HG03565 (cell line): ENCODE results near the gene CACNA1B.

Experiments used
- ATAC-seq: cut with Tn5 transposase; IDR thresholded peaks from one replicate; pipeline ENCODE4 v1.9.1; 2021; ENCODE audit warnings: mild to moderate bottlenecking, moderate library complexity; ENCODE audit not compliant: unreplicated experiment

The CACNA1B gene

DNA sequence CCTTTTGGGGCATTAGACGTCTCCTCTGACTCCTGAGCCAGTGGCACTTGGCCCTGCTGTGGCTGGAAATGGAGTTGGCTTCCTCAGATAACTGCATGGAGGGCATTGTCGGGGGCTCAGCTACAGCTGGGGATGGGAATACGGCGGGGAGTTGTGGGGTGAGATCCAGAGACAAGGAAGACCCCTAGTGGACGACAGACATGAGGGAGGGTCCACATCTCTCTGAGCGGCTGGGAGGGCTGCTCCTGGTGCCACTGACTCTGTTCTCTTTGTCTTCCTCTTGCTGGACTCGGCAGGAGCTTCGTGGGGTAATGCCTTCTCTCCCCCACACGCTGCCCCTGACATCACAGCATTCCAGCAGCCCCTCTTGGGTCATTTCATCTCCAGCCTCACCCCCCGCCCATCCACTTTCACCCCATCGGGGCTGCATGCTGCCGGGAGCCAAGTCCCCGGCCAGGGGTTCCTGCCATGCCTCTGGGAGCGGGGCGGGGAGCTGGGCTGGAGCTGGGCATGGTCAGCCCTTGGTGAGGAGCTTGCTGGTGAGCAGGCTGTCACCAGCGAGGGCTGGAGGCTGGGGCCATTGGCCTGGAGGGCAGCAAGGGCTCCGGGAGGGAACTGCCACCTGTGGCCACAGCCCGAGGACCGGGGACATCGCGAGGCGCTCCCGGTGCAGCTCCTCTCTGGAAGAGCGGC is 172.3 kb downstream of the CACNA1B start:
- no peak for ATAC-seq

DNA sequence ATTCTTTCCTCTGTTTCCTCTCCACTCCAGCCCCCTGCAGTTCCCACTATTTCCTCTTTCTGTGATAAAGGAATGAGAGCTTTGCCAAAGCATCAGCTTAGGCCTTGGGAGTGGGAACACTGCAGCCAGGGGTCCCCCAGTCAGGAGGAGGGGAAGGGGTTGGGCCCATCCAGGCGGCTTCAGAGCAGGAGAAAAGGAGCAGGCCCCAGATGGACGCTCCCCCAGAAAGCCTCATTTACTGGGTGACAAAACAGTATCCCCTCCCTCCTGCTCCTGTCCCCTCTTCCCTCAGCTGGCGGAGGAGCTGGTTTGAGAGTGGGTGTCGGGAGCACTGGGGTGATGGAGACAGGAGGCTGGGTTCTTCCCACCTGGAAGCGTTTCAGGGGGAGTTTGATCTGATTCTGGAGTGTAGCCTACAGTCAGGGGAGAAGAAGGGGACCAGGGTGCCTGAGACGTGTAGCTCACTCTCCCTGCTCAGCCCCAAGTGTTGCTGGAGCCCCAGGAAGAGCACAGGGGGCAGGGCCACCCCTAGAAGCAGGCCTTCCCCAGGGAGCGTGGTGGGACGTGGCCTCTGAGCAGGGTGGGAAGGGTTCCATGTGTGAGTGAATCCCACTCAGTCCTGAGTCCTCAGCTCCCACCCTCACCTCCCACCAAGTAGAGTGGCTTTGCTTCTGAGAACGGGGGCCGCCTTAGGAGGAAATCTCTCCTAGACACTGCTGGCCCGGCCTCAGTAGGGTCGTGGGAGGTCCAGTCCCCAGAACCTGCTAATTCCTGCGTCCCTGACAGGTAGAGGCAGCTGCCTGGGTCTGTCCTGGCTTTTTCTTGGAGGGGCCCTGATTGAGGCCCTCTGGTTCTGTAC is 173.1 kb downstream of the CACNA1B start:
- ATAC-seq: no peak

GRCh38 chr9:138051586-138052321 is 174.2 kb downstream of the CACNA1B start:
- no peak for ATAC-seq

DNA sequence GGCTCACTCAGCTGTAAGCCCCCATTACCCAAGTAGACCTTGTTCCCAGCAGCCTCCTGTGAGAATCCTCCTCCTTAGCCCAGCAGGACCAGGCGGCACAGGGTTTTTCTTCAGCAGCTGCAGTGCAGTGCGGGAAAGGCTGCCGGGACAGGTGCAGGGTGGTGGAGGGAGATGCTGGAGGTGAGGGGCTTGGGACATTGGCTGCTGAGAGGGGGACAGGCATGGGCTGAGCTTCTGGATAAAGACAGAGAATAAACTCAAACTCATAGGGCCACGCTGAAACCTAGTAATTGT is 174.7 kb downstream of the CACNA1B start:
- no peak for ATAC-seq

GRCh38 chr9:138052635-138053320 is 175.2 kb downstream of the CACNA1B start:
- ATAC-seq: no peak

DNA sequence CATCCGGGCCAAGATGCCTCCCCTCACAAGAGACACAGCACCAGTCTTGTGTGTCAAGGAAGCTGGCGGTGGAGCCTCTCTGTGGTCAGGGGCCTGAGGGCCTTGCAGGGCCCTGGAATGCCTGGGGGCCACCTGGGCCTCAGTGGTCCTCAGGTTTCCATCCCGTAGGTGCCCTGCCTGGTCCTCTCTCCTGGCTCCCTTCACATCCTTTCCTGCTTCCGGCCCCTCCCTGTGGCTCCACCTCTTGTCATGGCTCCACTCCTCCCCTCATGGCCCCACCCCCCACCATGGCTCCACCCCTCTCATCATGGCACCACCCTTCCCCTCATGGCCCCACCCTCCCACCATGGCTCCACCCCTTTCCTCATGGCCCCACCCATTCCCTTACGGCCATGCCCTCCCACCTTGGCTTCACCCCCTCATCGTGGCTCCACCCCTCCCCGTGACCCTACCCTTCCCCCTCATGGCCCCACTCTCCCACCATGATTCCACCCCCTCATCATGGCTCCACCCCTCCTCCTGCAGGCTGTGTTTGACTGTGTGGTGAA is 175.8 kb downstream of the CACNA1B start:
- ATAC-seq: no peak

- ATAC-seq: no peak
Observed at GRCh38 chr9:138053996-138054752, 176.6 kb downstream of the CACNA1B start.

- ATAC-seq: no peak
Observed at GRCh38 chr9:138057726-138058125, 180.1 kb downstream of the CACNA1B start.

- no peak for ATAC-seq
Observed at GRCh38 chr9:138058181-138058580, 180.6 kb downstream of the CACNA1B start.

DNA sequence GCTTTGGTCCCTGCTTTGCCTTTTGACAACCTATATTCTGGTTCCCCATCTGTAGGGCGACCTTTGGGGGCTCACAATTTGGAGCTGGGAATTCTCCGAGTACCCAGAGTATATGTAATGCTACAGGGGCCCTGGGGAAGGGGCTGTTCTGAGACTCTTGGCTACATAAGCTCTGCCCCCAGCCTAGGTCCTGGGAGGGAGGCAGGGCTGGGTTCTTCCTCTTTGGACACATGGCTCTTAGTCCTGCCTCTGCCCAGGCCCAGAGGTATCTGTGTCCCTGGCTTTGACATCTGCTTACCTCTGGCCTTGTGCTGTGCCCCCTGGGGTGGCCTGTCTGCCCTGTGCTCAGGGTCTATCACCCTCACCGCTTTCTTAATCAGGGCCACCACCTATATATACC is 181.6 kb downstream of the CACNA1B start:
- no peak for ATAC-seq

- no peak for ATAC-seq
Observed at GRCh38 chr9:138060365-138060764, 182.8 kb downstream of the CACNA1B start.

GRCh38 chr9:138060881-138061280 is 183.3 kb downstream of the CACNA1B start:
- ATAC-seq: no peak

DNA sequence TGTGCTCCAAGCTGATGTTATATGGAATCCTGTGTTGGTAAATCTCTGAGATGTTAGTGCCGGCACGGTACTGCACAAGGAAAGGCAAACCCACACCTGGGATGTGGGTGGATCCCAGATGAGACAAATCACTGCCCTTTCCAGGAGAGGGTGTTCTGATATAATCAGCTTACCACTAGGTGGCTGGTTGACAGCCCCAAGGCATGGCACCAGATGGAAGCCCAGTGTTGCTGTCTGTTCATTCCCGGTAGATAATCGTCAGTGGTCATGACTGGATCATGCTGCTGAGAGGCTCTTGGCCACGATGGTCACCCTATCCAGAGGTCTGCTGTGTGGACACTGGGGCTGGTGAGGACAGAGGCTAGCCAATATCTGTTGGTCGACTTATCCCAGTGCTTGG is 184.0 kb downstream of the CACNA1B start:
- no peak for ATAC-seq

DNA sequence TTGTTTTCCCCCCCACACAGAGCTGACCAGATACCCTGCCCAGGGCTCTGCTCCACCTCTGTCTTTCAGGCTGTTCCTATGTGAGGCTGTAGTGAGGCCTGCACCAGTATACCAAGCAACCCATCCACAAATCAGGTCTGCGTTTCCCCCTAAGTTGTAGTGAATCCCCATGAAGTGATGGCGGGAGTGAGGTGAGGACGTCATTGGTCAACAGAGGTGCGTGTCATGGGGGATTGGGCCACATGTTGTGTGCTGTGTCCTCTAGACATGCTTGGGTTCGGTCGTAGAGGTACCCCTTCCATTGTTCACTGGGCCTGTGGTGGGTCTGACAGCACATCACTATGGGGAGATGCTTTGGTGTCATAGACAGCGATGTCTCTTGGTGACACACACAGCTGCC is 184.6 kb downstream of the CACNA1B start:
- no peak for ATAC-seq

GRCh38 chr9:138063033-138063432 is 185.5 kb downstream of the CACNA1B start:
- ATAC-seq: no peak

GRCh38 chr9:138063785-138064184 is 186.2 kb downstream of the CACNA1B start:
- no peak for ATAC-seq

GRCh38 chr9:138064547-138064946 is 187.0 kb downstream of the CACNA1B start:
- no peak for ATAC-seq

DNA sequence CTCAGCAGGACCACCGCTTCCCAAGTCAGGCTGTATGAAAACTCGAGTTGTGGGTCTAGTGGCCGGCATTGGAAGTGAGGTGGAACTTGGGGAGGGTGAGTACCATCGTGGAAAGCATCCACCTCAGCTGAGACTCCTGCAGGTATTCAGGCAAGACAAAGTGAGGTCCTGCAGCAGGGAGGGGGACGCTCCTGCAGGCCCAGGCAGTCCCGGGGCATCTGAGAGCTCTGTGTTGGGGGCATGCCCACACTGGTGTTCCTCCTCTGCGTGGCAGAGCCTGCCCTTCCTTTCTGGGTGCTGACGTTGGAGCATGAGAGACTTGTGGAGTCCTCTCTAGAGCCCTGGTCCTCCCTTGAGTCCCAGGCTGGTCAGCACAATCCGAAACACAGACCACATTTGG is 187.7 kb downstream of the CACNA1B start:
- ATAC-seq: no peak

DNA sequence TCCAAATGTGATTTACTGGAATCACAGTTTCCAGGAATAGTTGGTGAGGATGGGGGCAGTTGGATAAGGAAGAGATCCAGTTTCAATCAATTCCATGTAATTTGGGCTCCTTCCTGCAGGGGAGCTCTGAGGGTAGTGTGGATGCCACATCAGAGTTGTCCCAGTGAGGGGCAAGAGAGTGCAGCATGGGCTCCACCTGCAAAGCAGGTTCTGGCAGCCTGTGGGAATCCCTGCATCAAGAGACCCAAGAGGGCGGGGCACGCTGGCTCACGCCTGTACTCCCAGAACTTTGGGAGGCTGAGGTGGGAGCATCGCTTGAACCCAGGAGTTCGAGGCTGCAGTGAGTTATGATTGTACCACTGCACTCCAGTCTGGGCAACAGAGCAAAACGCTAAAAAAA is 188.5 kb downstream of the CACNA1B start:
- ATAC-seq: no peak
